GM19397 (cell line): ENCODE measurements around the gene JARID2.

Experiments used
- ATAC-seq: cut with Tn5 transposase; IDR thresholded peaks from one replicate; pipeline ENCODE4 v1.9.1; 2021; ENCODE audit warnings: mild to moderate bottlenecking, moderate library complexity; ENCODE audit not compliant: unreplicated experiment

Gene JARID2

GRCh38 chr6:15513131-15513771, 267.4 kb downstream of the JARID2 start:
- no peak for ATAC-seq

DNA sequence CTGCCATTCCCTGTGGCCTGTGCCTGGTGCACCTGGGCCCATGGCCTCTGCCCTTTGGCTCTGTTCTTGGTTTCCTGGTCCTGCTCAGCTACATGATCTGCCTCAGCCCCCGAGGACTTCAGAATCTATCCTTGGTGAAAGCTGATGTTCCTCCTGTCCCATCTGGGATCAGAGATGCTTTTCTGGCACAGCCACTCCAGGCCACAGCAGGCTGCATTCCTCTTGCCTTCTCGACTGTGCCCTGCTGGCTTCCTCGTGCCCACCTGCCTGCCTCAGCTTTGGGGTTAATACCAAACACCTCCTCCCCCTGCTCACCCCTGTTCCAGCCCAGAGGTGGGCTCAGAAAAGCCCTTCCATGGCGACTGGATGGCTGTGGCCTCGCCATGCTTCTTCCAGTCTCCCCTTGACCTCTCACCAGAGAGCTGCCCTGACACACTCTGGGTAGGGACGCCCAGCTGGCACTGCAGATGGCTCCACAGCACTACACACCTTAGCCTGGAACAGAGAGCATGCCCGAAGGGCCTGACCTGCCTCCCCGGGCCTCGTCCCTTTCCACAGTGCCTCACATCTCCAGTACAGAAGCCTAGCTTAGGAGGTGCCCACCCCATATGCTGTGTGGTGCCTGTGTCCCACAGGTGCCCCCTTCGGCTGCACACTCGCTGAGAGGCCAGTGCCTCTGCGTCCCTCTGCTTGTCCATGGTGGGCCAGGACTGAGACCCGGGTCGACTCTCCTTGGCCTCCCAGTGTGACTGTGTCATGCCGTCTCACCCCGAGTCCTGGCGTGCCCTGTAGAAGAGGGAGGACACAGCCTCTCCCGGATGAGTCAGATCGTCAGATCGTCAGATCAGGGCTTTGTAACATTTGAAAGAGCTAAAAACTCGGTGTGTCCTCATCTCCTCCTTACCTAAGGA, 268.2 kb downstream of the JARID2 start:
- ATAC-seq, result no peak

DNA sequence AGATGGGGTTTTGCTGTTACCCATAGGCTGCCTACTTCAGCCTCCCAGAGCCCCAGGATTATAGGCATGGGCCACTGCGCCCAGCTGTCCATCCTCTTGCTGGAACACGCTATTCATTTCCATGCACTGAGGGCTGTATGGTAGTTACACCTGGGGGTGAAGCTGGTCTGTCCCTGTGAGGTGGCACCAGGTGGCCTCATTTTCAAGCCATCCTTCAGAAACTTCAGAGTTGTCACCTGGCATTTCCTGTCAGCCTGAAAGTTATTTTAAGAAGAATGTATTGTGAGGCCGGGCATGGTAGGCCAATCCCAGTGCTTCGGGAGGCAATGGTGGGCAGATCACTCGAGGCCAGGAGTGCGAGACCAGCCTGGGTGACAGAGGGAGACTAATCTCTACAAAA, 269.4 kb downstream of the JARID2 start:
- no peak for ATAC-seq

- ATAC-seq, result no peak
These were observed 269.9 kb downstream of the JARID2 start for GRCh38 chr6:15515660-15516375.

DNA sequence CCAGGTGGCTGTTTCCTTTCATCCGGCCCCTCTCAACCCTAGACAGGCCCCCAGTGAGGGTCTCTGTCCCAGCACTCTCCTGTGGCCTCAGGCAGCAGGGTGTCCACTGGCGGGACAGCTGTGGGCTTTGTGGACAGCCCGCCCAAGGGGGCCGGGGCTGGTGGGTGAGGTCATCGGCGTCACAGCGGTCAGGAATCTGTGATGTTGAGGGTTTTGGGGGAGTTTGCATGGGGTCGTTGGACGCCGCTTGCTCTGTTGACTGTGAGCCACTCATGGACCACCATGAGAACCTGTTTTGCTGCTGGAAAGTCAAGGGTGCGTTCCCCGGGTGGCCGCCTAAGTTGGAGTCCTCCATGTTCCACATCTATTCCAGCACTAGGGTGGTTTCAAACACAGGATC, 270.5 kb downstream of the JARID2 start:
- ATAC-seq, result no peak

DNA sequence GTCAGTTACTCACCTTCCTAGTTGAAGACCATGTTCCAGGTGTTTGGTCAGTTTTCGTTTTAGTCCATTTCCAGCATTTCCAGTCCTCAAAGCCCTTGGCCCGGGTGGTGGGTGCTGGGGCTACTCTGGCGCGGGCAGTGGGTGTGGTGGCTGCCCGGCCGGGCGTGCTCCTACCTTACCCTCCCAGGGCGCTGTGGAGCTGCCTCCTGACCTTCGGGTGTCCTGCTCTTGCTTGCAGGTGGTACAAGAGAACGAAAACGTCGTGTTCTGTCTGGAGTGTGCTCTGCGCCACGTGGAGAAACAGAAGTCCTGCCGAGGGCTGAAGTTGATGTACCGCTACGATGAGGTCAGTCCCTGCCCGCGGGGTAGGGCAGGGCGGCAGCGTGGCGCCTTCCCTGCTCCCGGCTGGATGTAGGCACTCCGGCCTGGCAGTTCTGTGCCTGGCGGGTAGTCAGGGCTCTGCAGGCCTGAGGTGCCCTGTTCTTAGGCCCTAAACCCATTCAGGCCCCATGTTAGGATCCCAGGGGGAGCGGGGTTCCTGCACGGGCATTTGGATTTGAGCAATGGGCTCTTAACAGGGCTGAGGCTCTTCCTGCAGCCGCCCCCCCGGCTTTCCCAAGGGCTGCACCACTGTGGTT, 271.2 kb downstream of the JARID2 start:
- no peak for ATAC-seq

- ATAC-seq, result no peak
These were observed 271.7 kb downstream of the JARID2 start for GRCh38 chr6:15517600-15517999.

DNA sequence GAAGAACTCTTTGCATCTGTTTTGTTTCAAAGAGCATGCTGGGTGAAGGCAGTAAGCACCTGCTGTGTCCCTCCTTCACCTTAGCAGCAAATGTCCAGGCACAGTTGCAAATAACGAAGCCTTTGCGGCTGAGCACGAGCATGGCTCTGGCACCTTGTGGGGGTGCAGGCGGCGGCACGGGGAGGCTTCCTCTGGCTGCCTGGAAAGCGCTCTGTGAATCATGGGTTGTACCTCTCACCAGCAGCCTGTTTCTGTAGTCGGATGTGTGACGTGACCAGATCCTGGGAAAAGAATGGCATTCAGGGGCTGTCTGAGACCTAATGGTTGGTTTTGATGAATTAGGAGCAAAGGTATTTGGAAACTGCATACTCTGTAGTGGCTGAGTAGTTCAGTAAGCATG, 272.2 kb downstream of the JARID2 start:
- no peak for ATAC-seq

GRCh38 chr6:15518878-15519277, 273.0 kb downstream of the JARID2 start:
- no peak for ATAC-seq

DNA sequence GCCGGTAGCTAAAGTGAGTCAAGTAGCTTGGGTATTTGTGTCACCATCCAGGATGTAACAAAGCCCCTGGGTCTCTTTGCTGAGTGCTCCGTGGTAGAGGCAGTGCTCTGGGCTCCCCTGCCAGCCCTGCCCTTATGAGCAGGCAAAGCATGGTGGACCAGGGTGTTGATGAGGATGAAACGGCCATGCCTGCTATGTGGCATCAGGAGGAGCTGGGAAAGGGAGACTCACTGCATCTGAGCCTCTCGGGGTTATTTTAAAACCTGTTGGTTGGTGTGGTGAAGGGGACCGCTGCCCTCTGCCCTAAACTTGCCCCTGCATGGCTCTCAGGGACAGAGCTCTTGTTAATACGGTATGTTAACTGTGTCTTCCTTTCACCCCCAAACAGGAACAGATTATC, 273.8 kb downstream of the JARID2 start:
- no peak for ATAC-seq

GRCh38 chr6:15520626-15521203, 274.8 kb downstream of the JARID2 start:
- no peak for ATAC-seq

DNA sequence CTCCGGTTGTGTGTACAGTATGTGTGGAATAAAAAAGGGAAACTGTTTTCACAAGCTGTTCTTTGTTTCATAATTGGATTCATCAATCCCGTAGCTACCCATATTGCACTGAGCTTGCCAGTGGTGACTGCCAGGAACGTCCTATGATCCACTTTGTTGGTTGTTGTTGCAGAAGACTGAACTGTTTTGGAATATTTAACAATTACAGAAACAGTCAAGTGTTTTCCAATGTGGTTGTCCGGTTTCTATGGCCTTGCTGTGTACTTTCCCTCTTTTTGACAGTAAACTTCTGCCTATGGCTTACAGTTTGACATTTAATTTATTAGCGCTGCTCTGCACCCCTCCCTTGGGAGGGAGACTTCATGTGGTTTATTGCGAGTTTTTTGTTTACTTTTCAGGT, 275.7 kb downstream of the JARID2 start:
- ATAC-seq, result no peak

GRCh38 chr6:15522026-15522425, 276.2 kb downstream of the JARID2 start:
- ATAC-seq, result no peak

- ATAC-seq, result no peak
These were observed 276.6 kb downstream of the JARID2 start for GRCh38 chr6:15522427-15522826.

GRCh38 chr6:15522856-15523529, 277.1 kb downstream of the JARID2 start:
- ATAC-seq, result no peak

DNA sequence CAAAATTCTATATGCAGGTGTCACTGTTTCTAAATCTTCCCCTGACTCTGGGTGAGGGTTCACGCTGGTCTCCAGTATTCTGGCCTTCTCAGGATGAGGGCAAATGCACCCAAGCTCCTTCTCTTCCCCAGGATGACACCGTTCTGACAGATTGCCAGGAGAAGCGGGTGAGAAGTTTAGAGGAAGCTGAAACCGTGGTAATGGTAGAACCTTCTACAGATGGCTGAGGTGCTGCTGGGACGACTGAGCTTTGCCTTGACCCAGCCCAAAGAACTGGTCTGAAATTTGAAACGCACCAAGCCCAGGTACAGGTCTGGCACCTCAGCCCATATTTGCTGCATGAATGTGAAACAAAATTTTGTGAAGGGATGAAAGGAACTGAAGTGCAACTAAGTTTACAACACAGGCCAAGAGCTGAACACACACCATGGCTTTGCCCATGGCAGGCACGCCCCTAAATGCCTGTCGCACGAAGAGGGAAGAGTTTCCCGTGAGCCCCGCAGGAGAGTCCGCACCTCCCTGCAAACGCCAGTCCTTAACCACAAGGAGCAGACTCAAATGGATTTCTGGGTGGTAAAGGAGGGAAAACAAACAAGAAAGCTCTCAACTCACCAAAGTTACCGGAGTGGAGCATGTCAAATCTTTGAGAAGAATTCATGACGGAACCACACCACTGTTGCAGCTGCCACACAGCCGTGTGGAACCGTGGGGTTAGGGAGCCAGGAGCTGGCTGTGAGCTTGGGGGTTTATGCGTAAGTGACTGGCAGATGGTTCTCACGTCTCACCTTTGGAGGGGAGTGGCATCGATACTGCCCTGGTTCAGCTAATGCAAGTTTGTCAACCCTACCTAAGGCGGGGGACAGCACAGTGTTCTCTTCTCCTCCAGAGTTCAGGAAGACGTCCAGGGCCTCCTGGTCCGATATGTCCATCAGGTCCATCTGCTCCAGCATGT, 278.1 kb downstream of the JARID2 start:
- ATAC-seq, result no peak

DNA sequence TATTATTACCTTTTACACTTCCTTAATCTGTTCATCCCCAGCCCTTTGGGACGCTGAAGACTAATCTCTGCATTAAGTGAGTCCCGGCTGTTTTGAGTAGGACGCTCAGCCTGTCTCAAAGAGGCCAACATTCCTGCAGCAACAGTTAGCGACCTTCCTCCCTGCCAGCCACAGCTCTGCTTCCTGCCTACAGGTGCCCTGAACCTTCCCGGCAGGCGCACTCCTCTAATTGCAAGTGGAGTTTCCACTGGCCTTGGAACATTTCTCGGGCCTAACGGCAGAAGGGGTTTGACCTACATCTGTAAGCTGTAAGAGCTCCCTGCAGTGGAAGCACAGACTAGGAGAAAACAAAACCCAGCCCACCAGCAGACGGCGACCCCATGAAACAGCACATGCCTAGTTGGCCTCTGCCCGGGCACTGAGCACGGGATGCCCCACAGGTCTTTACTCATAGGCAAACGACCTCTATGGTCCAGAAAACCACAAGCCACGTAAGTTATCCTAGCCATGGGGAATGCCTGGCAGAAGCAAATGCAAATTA, 279.1 kb downstream of the JARID2 start:
- ATAC-seq, result no peak

DNA sequence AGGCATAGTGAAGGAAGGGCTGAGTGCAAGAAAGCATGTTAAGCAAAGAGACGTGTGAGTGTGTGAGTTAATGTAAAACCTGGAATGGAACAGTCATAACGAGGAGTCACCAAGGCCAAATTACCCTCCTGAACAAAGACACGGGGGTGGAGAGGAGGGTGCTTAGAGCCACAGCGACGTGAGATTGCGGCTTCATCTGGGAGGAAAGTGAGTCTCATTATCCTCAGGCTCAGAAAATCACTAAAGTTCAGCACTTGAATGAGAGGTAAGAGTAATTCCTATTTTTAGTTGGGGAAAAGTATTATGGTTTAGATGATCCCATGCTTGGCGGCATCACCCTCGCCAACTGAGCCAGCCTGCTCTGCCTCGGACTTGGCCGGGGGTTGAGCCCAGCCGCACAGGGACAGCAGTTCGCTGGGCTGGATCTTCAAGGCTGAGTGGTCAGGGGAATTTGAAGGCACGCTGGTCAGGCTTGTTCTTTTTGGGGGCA, 280.4 kb downstream of the JARID2 start:
- ATAC-seq, result no peak
